Activated CD8-positive, alpha-beta memory T cell treated with anti-CD3 and anti-CD28 coated beads for 1 hour (primary cell): ENCODE measurements around the gene OR6A2.
"Not testable (repeated sequence)": the region's sequence is repeated elsewhere in the genome, so short reads cannot be mapped to it uniquely, and the experiment has no call there.

Experiments
- DNase-seq, 2 donors: peaks; one replicate each; pipeline ENCODE4 v3.0.0-alpha.2; 2020; ENCODE audit warnings: low read depth in 1 of 2; ENCODE audit errors: extremely low read depth in 1 of 2

OR6A2 gene

DNA sequence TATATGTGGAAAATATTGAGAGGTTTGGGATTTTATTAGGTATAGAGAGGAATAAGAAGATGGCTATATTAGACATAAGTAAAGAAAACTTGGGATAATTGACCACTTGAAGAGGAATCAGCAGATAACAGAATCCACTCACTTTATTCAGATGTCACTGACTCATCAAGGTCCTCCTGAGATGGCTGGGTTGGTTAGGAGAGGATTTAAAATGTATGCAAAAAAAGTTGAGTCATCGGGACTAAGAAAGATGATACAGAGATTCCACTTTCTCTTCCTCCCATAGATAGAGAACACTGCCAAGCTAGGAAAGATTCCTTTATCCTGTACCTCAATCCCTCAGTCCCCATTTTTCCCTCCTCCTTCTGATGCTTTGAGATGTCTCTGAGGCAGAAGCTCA, at the start of gene OR6A2:
OR6A2 (minus strand) TSS at position 288 of the 400 bp plus-strand sequence. CDS start 3,981 bp downstream, outside the sequence.
- no peak for DNase-seq

DNA sequence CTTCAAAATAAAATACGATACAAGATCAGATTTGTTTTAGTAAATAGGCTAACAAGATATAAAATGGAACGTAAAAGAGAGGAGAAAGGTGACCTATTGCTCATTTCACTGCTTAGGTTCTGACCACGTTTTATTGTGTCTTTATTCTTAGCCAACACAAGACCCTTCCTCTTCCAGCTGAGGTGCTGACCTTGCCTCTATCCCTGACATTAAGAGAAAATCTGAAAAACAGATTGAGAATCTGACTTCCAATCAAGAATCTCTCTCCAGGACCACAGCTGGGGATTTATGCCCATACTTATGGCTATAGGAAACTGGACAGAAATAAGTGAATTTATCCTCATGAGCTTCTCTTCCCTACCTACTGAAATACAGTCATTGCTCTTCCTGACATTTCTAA, 45.9 kb upstream of the OR6A2 start, which contains the start of gene OR10A5:
OR10A5 (plus strand) TSS at position 301 of the 400 bp plus-strand sequence; CDS start at position 301, 0 bp downstream.
- no peak for DNase-seq

GRCh38 chr11:6844356-6844755, 44.9 kb upstream of the OR6A2 start:
- DNase-seq: no peak

DNA sequence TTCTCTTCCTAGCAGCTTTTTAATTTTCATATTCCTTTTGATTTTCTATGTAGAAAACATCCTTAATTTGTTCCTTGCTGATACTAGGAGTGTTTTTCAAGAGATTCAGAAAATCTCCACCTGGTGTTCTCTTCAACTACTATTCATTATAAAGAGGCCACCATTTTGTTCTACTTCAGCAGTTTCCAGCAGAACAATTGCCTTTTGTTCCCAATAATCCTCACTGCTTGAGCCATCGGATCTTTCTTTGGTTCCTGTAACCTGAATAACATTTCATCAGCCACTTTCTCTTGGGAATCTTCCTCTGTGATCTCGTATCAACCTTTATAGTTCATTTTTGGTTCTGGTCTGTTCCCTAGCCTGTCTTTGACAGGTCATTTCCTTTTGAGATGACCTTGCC, 44.2 kb upstream of the OR6A2 start:
- DNase-seq: no peak

DNA sequence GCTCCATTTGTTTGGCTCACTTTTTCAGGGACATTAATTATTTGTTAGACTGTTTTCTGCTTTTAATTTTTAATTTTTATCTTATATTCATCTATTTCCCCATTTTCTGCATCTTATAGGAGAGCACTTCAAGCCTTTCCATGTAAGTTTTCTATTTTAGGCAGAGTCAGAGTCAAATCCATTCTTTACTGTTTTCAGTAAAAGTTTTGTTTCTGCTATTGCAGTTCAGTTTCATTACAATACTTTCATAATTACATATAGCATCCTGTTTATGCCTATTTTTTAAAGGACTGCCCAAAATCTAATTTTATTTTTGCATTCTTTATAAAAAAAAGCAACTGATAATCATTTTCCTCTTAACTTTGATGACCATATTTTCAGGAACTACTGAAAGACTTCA, 42.2 kb upstream of the OR6A2 start:
- DNase-seq: no peak

- DNase-seq: no peak
Measured at GRCh38 chr11:6834021-6834420, 34.5 kb upstream of the OR6A2 start.

DNA sequence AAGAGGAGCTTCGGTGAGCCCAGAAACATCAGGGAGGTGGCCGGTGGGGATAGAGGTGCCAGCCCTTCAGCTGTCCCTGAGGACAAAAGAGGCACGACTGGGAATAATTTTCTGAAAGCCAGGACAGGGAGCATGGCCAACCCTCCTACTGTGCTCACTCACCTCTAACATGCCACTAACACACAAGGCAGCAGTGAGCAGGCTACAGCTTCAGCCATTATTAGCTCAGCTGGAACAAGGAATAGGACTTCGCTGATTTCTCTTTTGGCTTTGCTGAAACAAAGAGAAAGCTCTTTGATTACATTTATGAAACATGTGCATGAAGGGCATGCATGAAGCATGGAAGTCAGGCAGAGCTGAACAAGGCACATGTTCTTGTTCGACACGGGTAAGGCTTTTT, 33.9 kb upstream of the OR6A2 start:
- DNase-seq: no peak

- no peak for DNase-seq
Measured at GRCh38 chr11:6828103-6828502, 28.6 kb upstream of the OR6A2 start.

DNA sequence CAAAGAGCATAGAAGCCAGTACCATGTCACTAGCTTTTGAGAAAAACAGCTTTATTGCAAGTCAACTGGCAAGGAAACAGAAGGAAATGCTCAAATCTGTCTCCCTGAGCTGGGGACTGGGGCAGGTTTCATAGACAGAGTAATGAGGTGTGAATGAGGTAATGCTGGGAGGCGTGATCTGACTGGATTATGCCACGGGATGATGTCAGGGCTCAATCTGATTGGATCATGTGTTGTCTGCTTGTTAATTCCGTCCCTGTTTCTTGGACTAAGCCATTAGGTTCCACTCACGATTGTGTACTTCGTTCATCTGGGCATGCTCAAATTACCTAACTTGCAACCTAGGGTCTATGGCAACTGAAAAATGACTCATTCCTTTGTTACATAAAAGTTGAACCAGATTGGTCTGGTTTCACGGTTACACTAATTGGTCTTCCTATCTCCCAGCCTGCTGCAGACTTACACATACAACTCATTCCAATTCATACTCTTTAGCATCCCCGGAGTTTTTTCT, 25.8 kb upstream of the OR6A2 start:
- DNase-seq: no peak

DNA sequence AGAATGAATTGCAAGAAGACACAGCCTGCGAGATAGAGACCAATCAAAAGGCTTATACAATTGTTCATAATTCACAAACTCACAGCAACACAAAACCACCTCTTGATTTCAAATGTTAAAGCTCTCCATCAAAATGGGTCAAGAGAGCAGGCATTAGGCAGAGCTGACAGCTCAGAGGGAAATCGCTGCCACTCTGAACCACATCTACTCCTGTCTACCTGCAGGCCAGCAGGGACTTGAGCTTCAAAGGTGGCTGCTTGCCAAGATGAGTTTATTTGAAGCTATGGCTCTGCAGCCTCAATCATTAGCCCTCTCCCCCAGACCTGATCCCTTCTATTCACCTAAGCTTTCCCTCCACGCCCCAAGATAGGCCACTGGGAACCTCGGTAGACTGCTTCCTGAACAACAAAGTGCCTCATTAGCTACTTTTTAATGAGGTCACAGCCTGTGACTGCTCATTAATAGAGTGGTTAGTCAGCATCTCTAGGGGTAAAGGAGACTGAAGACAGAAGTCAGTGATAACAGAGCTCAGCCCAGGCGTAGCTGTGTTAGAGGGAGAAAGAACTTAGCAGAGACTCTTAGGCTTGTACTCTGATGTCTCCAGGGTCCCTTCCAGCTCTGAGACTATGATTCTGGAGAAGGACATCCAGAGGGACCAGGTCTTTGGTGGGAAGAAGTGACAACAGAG, 24.8 kb upstream of the OR6A2 start:
- no peak for DNase-seq

GRCh38 chr11:6818967-6819366, 19.5 kb upstream of the OR6A2 start:
- no peak for DNase-seq

DNA sequence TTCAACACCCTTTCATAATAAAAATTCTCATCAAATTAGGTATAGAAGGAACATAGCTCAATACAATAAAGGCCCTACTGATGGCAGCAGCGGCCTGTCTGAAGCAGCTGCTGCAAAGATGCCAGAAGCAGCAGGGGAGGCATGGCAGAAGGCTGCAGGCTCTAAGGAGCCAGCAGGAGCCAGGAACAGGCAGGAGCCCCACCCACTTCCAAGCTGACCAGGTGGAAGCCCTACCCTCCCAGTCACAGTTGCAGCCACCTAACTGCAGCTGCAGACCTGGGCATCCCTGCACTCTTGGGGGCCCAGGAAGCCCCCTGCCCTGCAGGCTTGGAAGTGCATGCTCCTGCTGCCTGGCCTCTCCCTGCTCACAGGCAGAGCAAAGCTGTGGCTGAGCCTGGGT, 18.2 kb upstream of the OR6A2 start:
- no peak for DNase-seq

DNA sequence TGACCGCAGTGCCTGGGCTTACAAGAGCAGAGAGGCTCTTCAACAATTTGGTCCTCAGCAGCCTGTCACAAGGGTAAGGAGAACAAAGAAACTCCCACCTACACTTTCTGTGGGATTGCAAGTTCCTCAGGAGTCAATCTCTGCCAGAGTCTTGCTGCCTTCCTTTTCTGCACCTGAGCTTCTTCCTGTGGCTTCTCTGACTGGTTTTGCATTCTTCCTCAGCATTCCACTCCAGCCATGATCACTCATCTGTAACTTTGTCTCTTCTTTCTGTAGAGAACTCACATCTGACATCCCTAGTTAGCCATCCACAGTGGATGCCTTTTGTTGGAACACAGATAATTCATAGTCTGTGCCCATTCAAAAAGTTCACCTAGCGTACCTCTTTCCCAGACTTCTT, 14.2 kb upstream of the OR6A2 start:
- DNase-seq: no peak

GRCh38 chr11:6812390-6813005, 13.0 kb upstream of the OR6A2 start:
- DNase-seq: no peak

DNA sequence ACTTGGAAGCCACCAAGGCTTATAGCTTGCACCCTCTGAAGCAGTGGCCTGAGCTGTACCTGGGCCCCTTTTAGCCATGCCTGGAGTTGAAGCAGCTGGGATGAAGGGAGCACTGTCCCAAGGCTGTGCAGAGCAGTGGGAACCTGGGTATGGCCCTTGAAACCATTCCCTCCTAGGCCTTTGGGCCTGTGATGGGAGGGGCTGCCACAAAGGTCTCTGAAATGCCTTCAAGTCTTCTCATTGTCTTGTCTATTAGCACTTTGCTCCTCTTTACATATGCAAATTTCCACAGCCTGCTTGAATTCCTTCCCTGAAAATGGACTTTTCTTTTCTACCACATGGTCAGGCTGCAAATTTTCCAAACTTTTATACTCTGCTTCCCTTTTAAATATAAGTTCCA, 1.6 kb upstream of the OR6A2 start:
- DNase-seq: not testable (repeated sequence)

GRCh38 chr11:6794639-6795038, 4.8 kb downstream of the OR6A2 start:
- DNase-seq: no peak

- no peak for DNase-seq
Measured at GRCh38 chr11:6790546-6790945, 8.9 kb downstream of the OR6A2 start.

DNA sequence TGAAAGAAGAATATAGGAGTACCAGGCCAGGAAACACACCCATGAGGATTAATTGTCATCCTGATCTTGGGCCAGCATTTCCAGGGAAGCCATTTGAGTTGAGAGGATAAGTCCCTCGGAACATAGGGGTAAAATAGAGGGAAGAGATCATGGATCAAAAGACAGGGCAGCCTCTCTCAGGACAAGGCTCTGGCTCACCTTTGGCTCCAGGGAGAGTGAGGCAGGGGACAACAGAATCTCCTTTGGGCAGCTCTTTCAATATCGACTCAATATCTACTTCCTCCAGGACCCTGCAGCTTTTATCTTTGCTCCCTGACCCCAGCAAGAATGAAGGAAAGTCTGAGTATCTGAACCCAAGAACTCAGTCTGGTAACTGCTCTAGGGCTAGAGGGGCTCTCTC, 16.8 kb downstream of the OR6A2 start, which contains the start of gene OR2AG1:
OR2AG1 (plus strand) TSS at position 301 of the 400 bp plus-strand sequence. CDS start 2,018 bp downstream, outside the sequence.
- no peak for DNase-seq

GRCh38 chr11:6780829-6781228, 18.7 kb downstream of the OR6A2 start:
- no peak for DNase-seq

DNA sequence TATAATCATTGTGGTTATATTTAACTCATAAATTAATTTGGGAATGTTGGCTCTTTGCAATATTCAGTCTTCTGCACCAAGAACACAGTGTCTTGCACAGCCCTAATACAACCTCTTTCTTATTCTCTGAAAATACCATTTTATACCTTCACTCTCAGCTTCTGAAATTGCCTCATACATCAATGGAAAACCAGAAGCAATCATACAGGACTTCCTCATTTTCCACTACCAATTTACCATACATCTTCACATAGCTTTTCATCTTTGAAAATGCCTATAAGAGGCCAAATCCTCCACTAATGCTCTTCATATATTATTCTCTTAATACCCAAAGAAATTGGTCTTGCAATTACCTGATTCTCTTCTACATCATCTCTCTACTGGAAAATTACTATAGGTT, 21.0 kb downstream of the OR6A2 start:
- no peak for DNase-seq

DNA sequence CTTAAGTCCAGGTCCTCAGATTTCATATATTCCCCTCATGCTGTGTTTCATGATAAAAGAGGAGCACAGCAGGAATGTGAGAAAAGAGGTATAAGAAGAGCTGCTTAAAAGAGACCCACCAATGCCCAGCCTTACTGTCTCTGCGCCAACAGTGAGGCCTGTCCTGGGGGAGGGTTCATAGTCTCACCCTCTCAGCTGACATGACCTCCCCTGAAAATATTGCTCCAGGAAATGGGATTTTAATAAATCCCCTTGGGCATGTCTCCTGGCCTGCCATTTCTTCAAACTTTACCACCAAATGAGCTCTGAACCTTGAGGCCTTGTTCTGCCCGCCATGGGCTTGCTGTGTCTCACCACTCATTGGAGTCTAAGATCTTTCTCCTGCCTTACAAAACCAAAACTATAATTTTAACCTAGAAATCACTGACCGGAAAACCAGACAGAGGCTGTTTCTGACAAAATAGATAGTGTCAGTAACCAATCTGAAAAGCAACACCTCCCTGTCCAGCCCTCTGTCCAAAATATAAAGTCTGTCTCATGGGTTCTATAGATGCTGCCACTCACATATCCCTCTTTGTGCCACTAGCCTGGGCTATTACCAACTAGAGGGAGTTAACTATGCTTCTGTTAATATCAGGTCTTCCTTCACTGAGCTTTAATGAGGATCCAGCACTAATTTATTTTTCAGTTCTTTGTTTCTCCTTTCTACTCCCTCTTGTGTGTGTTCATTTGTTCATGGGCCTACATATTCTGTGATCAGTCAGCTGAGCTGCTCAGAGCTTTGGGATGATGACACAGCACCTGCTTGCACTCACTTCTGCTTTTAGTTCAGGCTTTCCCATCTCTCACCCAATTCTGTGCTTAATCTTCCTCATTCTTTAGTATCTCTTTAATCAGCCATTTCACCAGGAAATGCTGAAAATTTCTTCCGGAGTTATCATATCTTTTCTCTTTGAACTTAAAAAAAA, 27.3 kb downstream of the OR6A2 start, which contains the start of gene OR2AG2:
OR2AG2 (minus strand) TSS at position 51 of the 968 bp plus-strand sequence. CDS start 3,019 bp downstream, outside the sequence.
- DNase-seq: no peak
